ENCODE data around the gene TMEM45A. TPM values are rescaled to one million over a fixed set of nuclear protein-coding genes. Genes with fewer than 3 reads are reported as not detected.

TMEM45A gene
- total RNA-seq, 2 experiments from 2014 or later, result 0.10 TPM; not detected in 1

- H3K4me3 ChIP-seq (ENCODE audit: low read depth, low read length, poor library complexity, severe bottlenecking), result no peak overlapping the region
- H3K27ac ChIP-seq (ENCODE audit: low read depth, low read length, poor library complexity, severe bottlenecking), result no peak overlapping the region
- H3K4me1 ChIP-seq (ENCODE audit: insufficient read depth, low read length, poor library complexity, severe bottlenecking), result no peaks in the 10 kb centered on the region
- no peak overlapping the region for H2AFZ ChIP-seq (ENCODE audit: low read length)
- ChIA-PET POLR2A (no interaction called here), CTCF (ENCODE audit: unreplicated experiment) (no interaction called here)
- H3K4me2 ChIP-seq (ENCODE audit: low read length), result no peak overlapping the region
- intact Hi-C loops (cut with micrococcal nuclease; ENCODE audit: unreplicated experiment), result no loop called here
- TF ChIP-seq EZH2phosphoT487 (IDR thresholded peaks at IDR 0.05; ENCODE audit: borderline replicate concordance, low read depth, low read length) (no peak), CTCF (conservative IDR thresholded peaks at IDR 0.05; ENCODE audit: low read length) (no peak)
- H3K36me3 ChIP-seq (ENCODE audit: insufficient read depth, low read length), result no peaks in the 10 kb centered on the region
- H3K9me3 ChIP-seq (ENCODE audit: low read length), result no peaks in the 10 kb centered on the region
- H3K79me2 ChIP-seq (ENCODE audit: insufficient read depth, low read depth, low read length), result no peaks in the 10 kb centered on the region
- no peaks in the 10 kb centered on the region for H3K9me2 ChIP-seq (ENCODE audit: insufficient read depth, low read length)
- no TSS peak for BruUV-seq (replicated peaks)
- H4K20me1 ChIP-seq (ENCODE audit: insufficient read depth, low read length), result no peaks in the 10 kb centered on the region
- DNase-seq (ENCODE audit: low spot score), result no peak
Measured at GRCh38 chr3:100536093-100536492, 43.7 kb downstream of the TMEM45A start.

DNA sequence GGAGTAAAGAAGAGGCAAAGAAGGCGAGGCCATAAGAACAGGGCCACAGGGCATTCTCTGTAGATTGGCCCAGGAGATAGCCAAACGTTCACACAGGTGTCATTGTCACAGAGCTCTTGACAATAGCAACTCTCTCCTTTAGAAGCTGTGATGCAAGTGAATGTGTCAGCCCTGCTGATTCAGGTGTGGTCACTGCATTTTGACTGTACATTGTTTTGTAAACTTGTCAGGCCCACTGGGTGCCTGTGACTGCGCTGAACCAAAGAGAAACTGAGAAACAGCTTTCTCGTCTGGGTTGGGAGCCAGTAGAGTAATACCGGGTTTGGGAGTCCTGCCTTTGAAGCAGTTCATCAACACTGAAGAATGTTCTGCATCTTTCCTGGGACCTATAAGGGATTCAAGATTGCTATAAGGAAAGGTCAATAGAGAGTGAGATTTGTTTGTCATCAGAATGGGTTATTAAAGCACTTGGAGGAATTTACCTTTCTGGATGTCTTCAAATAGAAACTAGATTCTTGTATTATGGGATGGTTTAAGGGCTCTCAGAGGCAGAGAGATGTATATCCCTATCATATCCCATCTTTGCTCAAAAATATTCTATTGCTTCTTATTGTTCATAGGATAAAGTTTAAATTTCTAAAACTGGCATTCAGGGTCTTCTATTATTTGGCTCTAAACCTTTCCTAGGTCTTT lies 45.4 kb downstream of the TMEM45A start:
- Histone ChIP-seq H3K9me2 (ENCODE audit: insufficient read depth, low read length) (no peaks in the 10 kb centered on the region), H3K79me2 (ENCODE audit: insufficient read depth, low read depth, low read length) (no peaks in the 10 kb centered on the region), H2AFZ (ENCODE audit: low read length) (no peak overlapping the region), H3K4me1 (ENCODE audit: insufficient read depth, low read length, poor library complexity, severe bottlenecking) (no peaks in the 10 kb centered on the region), H3K4me2 (ENCODE audit: low read length) (no peak overlapping the region), H3K27ac (ENCODE audit: low read depth, low read length, poor library complexity, severe bottlenecking) (no peak overlapping the region), H3K36me3 (ENCODE audit: insufficient read depth, low read length) (no peaks in the 10 kb centered on the region), H3K9me3 (ENCODE audit: low read length) (no peaks in the 10 kb centered on the region), H4K20me1 (ENCODE audit: insufficient read depth, low read length) (no peaks in the 10 kb centered on the region), H3K4me3 (ENCODE audit: low read depth, low read length, poor library complexity, severe bottlenecking) (no peak overlapping the region)
- DNase-seq (ENCODE audit: low spot score), result no peak
- ChIA-PET POLR2A (no interaction called here), CTCF (ENCODE audit: unreplicated experiment) (no interaction called here)
- TF ChIP-seq CTCF (conservative IDR thresholded peaks at IDR 0.05; ENCODE audit: low read length) (no peak), EZH2phosphoT487 (IDR thresholded peaks at IDR 0.05; ENCODE audit: borderline replicate concordance, low read depth, low read length) (no peak)
- no TSS peak for BruUV-seq (replicated peaks)
- intact Hi-C loops (cut with micrococcal nuclease; ENCODE audit: unreplicated experiment), result no loop called here

DNA sequence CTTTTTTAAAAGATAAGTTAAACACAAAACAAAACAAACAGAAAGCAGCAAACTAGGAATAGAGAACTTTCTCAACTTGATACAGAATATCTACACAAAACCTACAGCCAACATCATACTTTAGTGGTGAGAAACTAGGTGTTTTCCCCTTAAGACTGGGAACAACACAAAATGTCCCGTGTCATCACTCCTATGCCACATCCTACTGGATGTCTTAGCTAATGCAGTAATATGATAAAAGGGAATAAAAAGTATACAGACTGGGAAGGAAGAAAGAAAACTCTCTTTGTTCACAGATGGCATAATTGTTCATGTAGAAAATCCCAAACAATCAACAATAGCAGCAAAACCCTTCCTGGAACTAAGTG lies 45.9 kb downstream of the TMEM45A start:
- BruUV-seq (replicated peaks), result no TSS peak
- CTCF ChIA-PET (ENCODE audit: unreplicated experiment), result no interaction called here
- DNase-seq (ENCODE audit: low spot score), result no peak

More for the DNA sequence above, 45.9 kb downstream of the TMEM45A start:
- Histone ChIP-seq H2AFZ (ENCODE audit: low read length) (no peak overlapping the region), H3K4me1 (ENCODE audit: insufficient read depth, low read length, poor library complexity, severe bottlenecking) (no peaks in the 10 kb centered on the region), H3K79me2 (ENCODE audit: insufficient read depth, low read depth, low read length) (no peaks in the 10 kb centered on the region), H3K4me3 (ENCODE audit: low read depth, low read length, poor library complexity, severe bottlenecking) (no peak overlapping the region), H3K9me2 (ENCODE audit: insufficient read depth, low read length) (no peaks in the 10 kb centered on the region), H3K36me3 (ENCODE audit: insufficient read depth, low read length) (no peaks in the 10 kb centered on the region), H3K4me2 (ENCODE audit: low read length) (no peak overlapping the region), H3K27ac (ENCODE audit: low read depth, low read length, poor library complexity, severe bottlenecking) (no peak overlapping the region), H4K20me1 (ENCODE audit: insufficient read depth, low read length) (no peaks in the 10 kb centered on the region), H3K9me3 (ENCODE audit: low read length) (no peaks in the 10 kb centered on the region)
- intact Hi-C loops (cut with micrococcal nuclease; ENCODE audit: unreplicated experiment), result no loop called here
- TF ChIP-seq CTCF (conservative IDR thresholded peaks at IDR 0.05; ENCODE audit: low read length) (no peak), EZH2phosphoT487 (IDR thresholded peaks at IDR 0.05; ENCODE audit: borderline replicate concordance, low read depth, low read length) (no peak)
- POLR2A ChIA-PET, result no interaction called here

All from OCI-LY7 (cell line).